ENCODE data around the gene ADAD2.

The ADAD2 gene

GRCh38 chr16:84177741-84178073 lies 13.2 kb upstream of the ADAD2 start:
- FAIRE-seq = no peak

GRCh38 chr16:84178146-84178765 lies 12.7 kb upstream of the ADAD2 start:
- FAIRE-seq = no peak

GRCh38 chr16:84178892-84179611 lies 11.9 kb upstream of the ADAD2 start:
- FAIRE-seq = no peak

- no peak for FAIRE-seq
Measured at GRCh38 chr16:84179612-84180320, 11.2 kb upstream of the ADAD2 start.

GRCh38 chr16:84180519-84181140 lies 10.3 kb upstream of the ADAD2 start:
- no peak for FAIRE-seq

GRCh38 chr16:84181144-84181915 lies 9.6 kb upstream of the ADAD2 start:
- no peak for FAIRE-seq

- no peak for FAIRE-seq
Measured at GRCh38 chr16:84182104-84182503, 8.9 kb upstream of the ADAD2 start.

GRCh38 chr16:84182680-84183571 lies 8.0 kb upstream of the ADAD2 start:
- FAIRE-seq = no peak

- FAIRE-seq = no peak
Measured at GRCh38 chr16:84183572-84183875, 7.4 kb upstream of the ADAD2 start.

GRCh38 chr16:84183911-84184591 lies 6.9 kb upstream of the ADAD2 start:
- FAIRE-seq = no peak

- no peak for FAIRE-seq
Measured at GRCh38 chr16:84184775-84185174, 6.2 kb upstream of the ADAD2 start.

GRCh38 chr16:84186685-84187437 lies 4.1 kb upstream of the ADAD2 start, which contains the start of gene TAF1C:
Gene TAF1C (minus strand): TSS chr16:84187057. CDS start chr16:84184988, 2,069 bp downstream.
- FAIRE-seq = peak; percentile 89

GRCh38 chr16:84191466-84191865 lies 509 bp downstream of the ADAD2 start:
- no peak for FAIRE-seq

- no peak for FAIRE-seq
Measured at GRCh38 chr16:84193480-84193879, 2.5 kb downstream of the ADAD2 start.

- no peak for FAIRE-seq
Measured at GRCh38 chr16:84194018-84194417, 3.1 kb downstream of the ADAD2 start.

GRCh38 chr16:84194470-84195200 lies 3.7 kb downstream of the ADAD2 start:
- no peak for FAIRE-seq

- no peak for FAIRE-seq
Measured at GRCh38 chr16:84195201-84196093, 4.5 kb downstream of the ADAD2 start.

- FAIRE-seq = no peak
Measured at GRCh38 chr16:84196101-84196500, 5.1 kb downstream of the ADAD2 start.
